H9 (cell line): Measurements from ENCODE around the gene ACSL3. TPM values are rescaled to one million over a fixed set of nuclear protein-coding genes. Genes with fewer than 3 reads are reported as not detected.
A peak's percentile ranks its signal among the peaks of the same experiment; 100 is the strongest.

Experiments
- DNase-seq: peaks from one replicate; pipeline ENCODE4 v3.0.0-alpha.2; 2017
- H2AFZ ChIP-seq: one replicate; pipeline ENCODE4 v1.6.1; 2013; ENCODE audit warnings: mild to moderate bottlenecking, low read length, control low read depth, moderate library complexity
- H2AK5ac ChIP-seq: 2 replicates; pipeline ENCODE4 v1.6.1; 2013; ENCODE audit warnings: low read length, control low read depth, mixed read lengths; ENCODE audit not compliant: insufficient read length
- H2BK120ac ChIP-seq: one replicate; pipeline ENCODE4 v1.6.1; 2013; ENCODE audit warnings: low read depth, mild to moderate bottlenecking, low read length, control low read depth, inconsistent platforms; ENCODE audit not compliant: poor library complexity, severe bottlenecking
- H2BK12ac ChIP-seq: 2 replicates; pipeline ENCODE4 v1.6.1; 2013; ENCODE audit warnings: low read length, control low read depth, mixed read lengths, low read depth; ENCODE audit not compliant: insufficient read length
- H2BK15ac ChIP-seq: 2 replicates; pipeline ENCODE4 v1.6.1; 2013; ENCODE audit warnings: low read depth, low read length, control low read depth
- H2BK20ac ChIP-seq: one replicate; pipeline ENCODE4 v1.6.1; 2013; ENCODE audit warnings: low read depth, mild to moderate bottlenecking, low read length, control low read depth, inconsistent platforms; ENCODE audit not compliant: poor library complexity, severe bottlenecking
- H2BK5ac ChIP-seq: 2 replicates; pipeline ENCODE4 v1.6.1; 2013; ENCODE audit warnings: low read length, control low read depth, mixed read lengths; ENCODE audit not compliant: insufficient read length
- H3K14ac ChIP-seq: 2 replicates; pipeline ENCODE4 v1.6.1; 2013; ENCODE audit warnings: low read length, control low read depth; ENCODE audit not compliant: insufficient read depth
- H3K18ac ChIP-seq: 2 replicates; pipeline ENCODE4 v1.6.1; 2013; ENCODE audit warnings: low read depth, mild to moderate bottlenecking, mixed read lengths, low read length, control low read depth; ENCODE audit not compliant: insufficient read length
- H3K23ac ChIP-seq: 2 replicates; pipeline ENCODE4 v1.6.1; 2013; ENCODE audit warnings: low read length, control low read depth, mixed read lengths, low read depth; ENCODE audit not compliant: insufficient read length
- H3K23me2 ChIP-seq: 2 replicates; pipeline ENCODE4 v1.6.1; 2013; ENCODE audit warnings: low read depth, mild to moderate bottlenecking, mixed read lengths, low read length, control low read depth; ENCODE audit not compliant: insufficient read length, poor library complexity, severe bottlenecking
- H3K27ac ChIP-seq: 2 replicates; pipeline ENCODE4 v1.5.1; 2013; ENCODE audit warnings: low read length, control low read depth, mixed read lengths, low read depth; ENCODE audit not compliant: insufficient read length
- H3K27me3 ChIP-seq: 2 replicates; pipeline ENCODE4 v1.6.1; 2013; ENCODE audit warnings: low read length, control low read depth, inconsistent platforms; ENCODE audit not compliant: insufficient read depth
- H3K4ac ChIP-seq: 2 replicates; pipeline ENCODE4 v1.6.1; 2013; ENCODE audit warnings: low read depth, mild to moderate bottlenecking, control low read depth, inconsistent platforms, low read length, moderate library complexity
- H3K4me1 ChIP-seq: 2 replicates; pipeline ENCODE4 v1.6.1; 2013; ENCODE audit warnings: low read length, control low read depth, inconsistent platforms; ENCODE audit not compliant: insufficient read depth
- H3K4me2 ChIP-seq: 2 replicates; pipeline ENCODE4 v1.6.1; 2013; ENCODE audit warnings: low read length, control low read depth, mixed read lengths; ENCODE audit not compliant: insufficient read length, insufficient read depth
- H3K56ac ChIP-seq: 2 replicates; pipeline ENCODE4 v1.6.1; 2013; ENCODE audit warnings: low read depth, mild to moderate bottlenecking, mixed read lengths, low read length, control low read depth; ENCODE audit not compliant: insufficient read length
- H3K79me1 ChIP-seq: 2 replicates; pipeline ENCODE4 v1.6.1; 2013; ENCODE audit warnings: low read depth, mild to moderate bottlenecking, moderate library complexity, low read length, control low read depth, inconsistent platforms; ENCODE audit not compliant: insufficient read depth, poor library complexity, severe bottlenecking
- H3K79me2 ChIP-seq: 2 replicates; pipeline ENCODE4 v1.6.1; 2013; ENCODE audit warnings: low read length, control low read depth, inconsistent platforms; ENCODE audit not compliant: insufficient read depth
- H3K9ac ChIP-seq: 2 replicates; pipeline ENCODE4 v1.6.1; 2013; ENCODE audit warnings: low read length, control low read depth, mixed read lengths; ENCODE audit not compliant: insufficient read length; ENCODE audit errors: extremely low read depth
- H3K9me3 ChIP-seq: one replicate; pipeline ENCODE4 v1.6.1; 2013; ENCODE audit warnings: low read depth, low read length, inconsistent platforms; ENCODE audit not compliant: control insufficient read depth
- H3T11ph ChIP-seq: one replicate; pipeline ENCODE4 v1.6.1; 2013; ENCODE audit warnings: mild to moderate bottlenecking, low read length, control low read depth, inconsistent platforms
- H4K20me1 ChIP-seq: one replicate; pipeline ENCODE4 v1.6.1; 2013; ENCODE audit not compliant: control insufficient read depth, insufficient read length, insufficient read depth
- H4K5ac ChIP-seq: 2 replicates; pipeline ENCODE4 v1.6.1; 2013; ENCODE audit warnings: low read depth, mild to moderate bottlenecking, mixed read lengths, low read length, control low read depth; ENCODE audit not compliant: insufficient read length
- H4K8ac ChIP-seq: replicated peaks from 2 replicates; pipeline ENCODE4 v1.6.1; 2013; ENCODE audit warnings: low read length, control low read depth, mixed read lengths, low read depth; ENCODE audit not compliant: insufficient read length
- H4K91ac ChIP-seq: 2 replicates; pipeline ENCODE4 v1.6.1; 2013; ENCODE audit warnings: low read depth, mild to moderate bottlenecking, moderate library complexity, mixed read lengths, low read length, control low read depth; ENCODE audit not compliant: insufficient read length
- H3K27ac Mint-ChIP-seq, 3 experiments: 2 replicates in 2 of 3; 3 replicates in 1 of 3; pipeline ENCODE4 v1.8.0; 2020 to 2021; ENCODE audit warnings: mixed read lengths in 3 of 3, mild to moderate bottlenecking in 1 of 3, moderate library complexity in 1 of 3
- H3K27me3 Mint-ChIP-seq: 2 replicates; pipeline ENCODE4 v1.8.0; 2021; ENCODE audit warnings: low read depth, mild to moderate bottlenecking, moderate library complexity, mixed read lengths
- H3K36me3 Mint-ChIP-seq, 3 experiments: 2 replicates in 2 of 3; 3 replicates in 1 of 3; pipeline ENCODE4 v1.8.0; 2020 to 2021; ENCODE audit warnings: low read depth in 3 of 3, mixed read lengths in 3 of 3; ENCODE audit not compliant: insufficient read depth in 1 of 3
- H3K4me1 Mint-ChIP-seq, 2 experiments: 2 replicates each; pipeline ENCODE4 v1.8.0; 2020; ENCODE audit warnings: mixed read lengths in 2 of 2
- H3K4me3 Mint-ChIP-seq, 2 experiments: 2 replicates in 1 of 2; 3 replicates in 1 of 2; pipeline ENCODE4 v1.8.0; 2020 to 2021; ENCODE audit warnings: mild to moderate bottlenecking in 2 of 2, mixed read lengths in 2 of 2, moderate library complexity in 1 of 2
- H3K9me3 Mint-ChIP-seq, 2 experiments: 2 replicates in 1 of 2; 3 replicates in 1 of 2; pipeline ENCODE4 v1.8.0; 2020; ENCODE audit warnings: mild to moderate bottlenecking in 2 of 2, mixed read lengths in 2 of 2, moderate library complexity in 1 of 2
- CTCF ChIP-seq: fragments of 200-600 bp; sonication (generic); conservative IDR thresholded peaks from 3 replicates; pipeline ENCODE4 v1.8.0; 2021; ENCODE audit warnings: antibody characterized with exemption, mild to moderate bottlenecking
- WGBS: extraction: QIAGEN DNeasy Blood & Tissue Kit; methylation state at CpG from one replicate; pipeline ENCODE4 v1.1.7; 2013; ENCODE audit warnings: missing lambda C conversion rate, low lambda C conversion rate, mixed read lengths; ENCODE audit not compliant: insufficient read length; ENCODE audit errors: extremely low coverage; 5-methylcytosine and 5-hydroxymethylcytosine counted together
- total RNA-seq: library from RNA; stranded (reverse); gene quantifications from 2 replicates; pipeline ENCODE4 v1.2.1, GENCODE V29; 2021

ACSL3 gene
- total RNA-seq, 1 experiment from 2014 or later: 60.9 TPM

GRCh38 chr2:222893716-222894115, 32.9 kb downstream of the ACSL3 start:
- Histone ChIP-seq H3K79me2 (peaks cover 17% of the 10 kb centered on the region; the same call in 1 of the 2 replicates), H3K4ac (no peak overlapping the region), H2BK20ac (no peak overlapping the region), H4K91ac (no peak overlapping the region), H3K27ac (no peak overlapping the region), H2BK5ac (no peak overlapping the region), H4K20me1 (no peaks in the 10 kb centered on the region), H3K4me1 (peaks cover 4% of the 10 kb centered on the region; the same call in 1 of the 2 replicates), H3K79me1 (peaks cover 2% of the 10 kb centered on the region), H3K18ac (no peak overlapping the region), H3K4me2 (no peak overlapping the region), H2AFZ (no peak overlapping the region), H3T11ph (no peak overlapping the region), H3K9ac (no peak overlapping the region), H2BK120ac (no peak overlapping the region), H3K23ac (no peak overlapping the region), H2BK15ac (no peak overlapping the region), H3K23me2 (no peaks in the 10 kb centered on the region), H3K9me3 (no peaks in the 10 kb centered on the region), H3K14ac (no peak overlapping the region; the same call in 1 of the 2 replicates), H4K5ac (no peak overlapping the region), H2AK5ac (no peak overlapping the region), H3K56ac (no peak overlapping the region), H4K8ac (no peak overlapping the region), H2BK12ac (no peak overlapping the region), H3K27me3 (no peaks in the 10 kb centered on the region)
- Mint-ChIP-seq H3K36me3 (peaks cover 0 to 2% (median 0%) of the 10 kb centered on the region in 3 experiments; a peak in 3 of 7 replicates), H3K4me3 (no peak overlapping the region), H3K27me3 (no peaks in the 10 kb centered on the region), H3K27ac (peak overlapping the region in 2 of 3 experiments; percentile 19 to 37; a peak in 1 of 7 replicates), H3K9me3 (no peaks in the 10 kb centered on the region), H3K4me1 (peaks cover 39 to 44% of the 10 kb centered on the region in 2 experiments)
- 100% methylated on average over 2 of the region's 4 CpGs for WGBS
- no peak for DNase-seq
- TF ChIP-seq CTCF: no peak
